DND-41 (cell line): ENCODE results near the gene SPATA31E1.

Source experiments
- CTCF ChIP-seq: IDR thresholded peaks from 2 replicates; pipeline ENCODE4 v1.5.1; 2012; ENCODE audit warnings: borderline replicate concordance, low read length, moderate library complexity, mild to moderate bottlenecking; ENCODE audit not compliant: poor library complexity, severe bottlenecking; ENCODE audit errors: extremely low read depth
- EZH2 ChIP-seq: IDR thresholded peaks from 3 replicates; pipeline ENCODE4 v1.6.1; 2012; ENCODE audit warnings: borderline replicate concordance, low read depth, mild to moderate bottlenecking, moderate library complexity, low read length, inconsistent platforms; ENCODE audit not compliant: severe bottlenecking

- TF ChIP-seq CTCF = no peak
- no peak for TF ChIP-seq EZH2
These were observed 6.0 kb upstream of the SPATA31E1 start for GRCh38 chr9:87876708-87877107.
